Endothelial cell of umbilical vein (primary cell): ENCODE results near the gene SAMD14.

Source experiments
- EZH2 ChIP-seq: IDR thresholded peaks from 2 replicates; pipeline ENCODE4 v1.6.1; 2012; ENCODE audit warnings: borderline replicate concordance, low read depth, mild to moderate bottlenecking, moderate library complexity, low read length, inconsistent platforms; ENCODE audit not compliant: severe bottlenecking
- FOS ChIP-seq: IDR thresholded peaks from 2 replicates; pipeline ENCODE4 v1.6.1; 2011; ENCODE audit warnings: mild to moderate bottlenecking, low read length, moderate library complexity, borderline replicate concordance; ENCODE audit not compliant: insufficient read depth
- GATA2 ChIP-seq: IDR thresholded peaks from 2 replicates; pipeline ENCODE4 v1.7.0; 2011; ENCODE audit warnings: low read depth, mild to moderate bottlenecking, moderate library complexity, mixed read lengths, low read length; ENCODE audit not compliant: insufficient read length, insufficient read depth
- JUN ChIP-seq: IDR thresholded peaks from 2 replicates; pipeline ENCODE4 v1.6.1; 2011; ENCODE audit warnings: borderline replicate concordance, low read depth; ENCODE audit not compliant: insufficient read length, insufficient read depth
- MYC ChIP-seq: IDR thresholded peaks from one replicate; pipeline ENCODE4 v1.6.1; 2011; ENCODE audit warnings: mild to moderate bottlenecking, low read depth, low read length
- POLR2A ChIP-seq: IDR thresholded peaks from 2 replicates; pipeline ENCODE4 v1.6.1; 2012; ENCODE audit warnings: low read depth, mild to moderate bottlenecking, control low read depth, low read length
- POLR2AphosphoS5 ChIP-seq: IDR thresholded peaks from 2 replicates; pipeline ENCODE4 v1.6.1; 2012; ENCODE audit warnings: low read depth, mild to moderate bottlenecking, control low read depth, low read length, moderate library complexity; ENCODE audit not compliant: insufficient read depth
- TF ChIP-seq, protein P1 (sequence below), 2 donors: IDR thresholded peaks; 1 replicate in 1 of 2; 2 replicates in 1 of 2; pipeline ENCODE4 v1.5.1; 2011; ENCODE audit warnings: low read length in 2 of 2, mild to moderate bottlenecking in 2 of 2, moderate library complexity in 2 of 2, control low read depth in 1 of 2, inconsistent platforms in 1 of 2, low read depth in 1 of 2; ENCODE audit not compliant: insufficient read depth in 1 of 2; ENCODE audit errors: extremely low read depth in 1 of 2
- TF ChIP-seq, protein P2 (sequence below): IDR thresholded peaks from 2 replicates; pipeline ENCODE4 v1.6.1; 2011; ENCODE audit not compliant: insufficient read depth, insufficient read length

DNA sequence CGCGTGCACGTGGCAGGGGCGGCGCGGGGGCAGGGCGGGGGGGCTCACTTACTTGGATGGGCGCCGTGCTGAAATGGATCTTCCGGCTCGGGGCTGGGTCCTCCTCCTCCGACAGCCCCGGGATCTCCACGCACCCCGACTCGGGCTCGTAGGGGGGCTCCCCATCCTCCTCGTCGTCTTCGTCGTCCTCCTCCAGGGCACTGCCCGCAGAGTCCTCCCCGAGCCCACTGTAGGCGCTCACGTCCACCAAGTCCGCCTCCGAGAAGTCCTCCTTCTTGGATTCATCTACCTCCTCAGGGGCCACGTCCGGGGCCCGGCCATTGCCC is 19.1 kb upstream of the SAMD14 start:
- TF ChIP-seq, protein P1, sequence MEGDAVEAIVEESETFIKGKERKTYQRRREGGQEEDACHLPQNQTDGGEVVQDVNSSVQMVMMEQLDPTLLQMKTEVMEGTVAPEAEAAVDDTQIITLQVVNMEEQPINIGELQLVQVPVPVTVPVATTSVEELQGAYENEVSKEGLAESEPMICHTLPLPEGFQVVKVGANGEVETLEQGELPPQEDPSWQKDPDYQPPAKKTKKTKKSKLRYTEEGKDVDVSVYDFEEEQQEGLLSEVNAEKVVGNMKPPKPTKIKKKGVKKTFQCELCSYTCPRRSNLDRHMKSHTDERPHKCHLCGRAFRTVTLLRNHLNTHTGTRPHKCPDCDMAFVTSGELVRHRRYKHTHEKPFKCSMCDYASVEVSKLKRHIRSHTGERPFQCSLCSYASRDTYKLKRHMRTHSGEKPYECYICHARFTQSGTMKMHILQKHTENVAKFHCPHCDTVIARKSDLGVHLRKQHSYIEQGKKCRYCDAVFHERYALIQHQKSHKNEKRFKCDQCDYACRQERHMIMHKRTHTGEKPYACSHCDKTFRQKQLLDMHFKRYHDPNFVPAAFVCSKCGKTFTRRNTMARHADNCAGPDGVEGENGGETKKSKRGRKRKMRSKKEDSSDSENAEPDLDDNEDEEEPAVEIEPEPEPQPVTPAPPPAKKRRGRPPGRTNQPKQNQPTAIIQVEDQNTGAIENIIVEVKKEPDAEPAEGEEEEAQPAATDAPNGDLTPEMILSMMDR (IDR thresholded peaks at IDR 0.05; ENCODE audit: extremely low read depth in 1 of 2, insufficient read depth in 1 of 2, low read depth in 1 of 2, low read length in 2 of 2): no peak
- TF ChIP-seq POLR2AphosphoS5: peak; percentile 58
- TF ChIP-seq EZH2: no peak
- TF ChIP-seq GATA2: no peak
- TF ChIP-seq, protein P2, sequence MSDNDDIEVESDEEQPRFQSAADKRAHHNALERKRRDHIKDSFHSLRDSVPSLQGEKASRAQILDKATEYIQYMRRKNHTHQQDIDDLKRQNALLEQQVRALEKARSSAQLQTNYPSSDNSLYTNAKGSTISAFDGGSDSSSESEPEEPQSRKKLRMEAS: no peak
- TF ChIP-seq POLR2A: no peak
- no peak for TF ChIP-seq MYC
- no peak for TF ChIP-seq FOS
- TF ChIP-seq JUN: no peak
